GM18526 (cell line): Measurements from ENCODE around the gene CCK.

Source experiments
- POLR2A ChIP-seq: IDR thresholded peaks from 3 replicates; pipeline ENCODE4 v1.6.1; 2011; ENCODE audit not compliant: insufficient read length; ENCODE audit errors: extremely low read depth

The CCK gene

GRCh38 chr3:42275217-42275616 is 9.2 kb upstream of the CCK start:
- no peak for TF ChIP-seq POLR2A

- no peak for TF ChIP-seq POLR2A
Observed at GRCh38 chr3:42274266-42274665, 8.3 kb upstream of the CCK start.

GRCh38 chr3:42273361-42273760 is 7.4 kb upstream of the CCK start:
- no peak for TF ChIP-seq POLR2A

GRCh38 chr3:42271786-42272185 is 5.8 kb upstream of the CCK start:
- TF ChIP-seq POLR2A: no peak

DNA sequence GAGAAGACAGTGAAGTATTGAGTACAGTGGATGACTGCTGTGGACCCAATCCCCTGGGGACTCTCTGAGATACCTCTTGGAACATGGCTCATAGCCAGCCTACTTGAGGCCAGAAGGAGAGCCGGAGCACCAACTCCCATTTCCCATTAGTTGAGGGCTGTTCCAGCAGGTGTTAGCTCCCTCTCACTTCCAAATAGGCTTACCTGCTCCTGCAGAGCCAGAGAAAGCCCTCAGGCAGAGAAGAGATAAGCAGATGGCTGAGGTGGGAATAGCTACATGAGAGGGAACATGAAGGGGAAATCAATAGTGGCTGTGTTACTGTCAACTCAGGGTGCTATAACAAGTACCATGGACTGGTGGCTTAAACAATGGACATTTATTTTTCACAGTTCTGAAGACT is 4.6 kb upstream of the CCK start:
- no peak for TF ChIP-seq POLR2A

GRCh38 chr3:42269647-42270046 is 3.7 kb upstream of the CCK start:
- TF ChIP-seq POLR2A: no peak

DNA sequence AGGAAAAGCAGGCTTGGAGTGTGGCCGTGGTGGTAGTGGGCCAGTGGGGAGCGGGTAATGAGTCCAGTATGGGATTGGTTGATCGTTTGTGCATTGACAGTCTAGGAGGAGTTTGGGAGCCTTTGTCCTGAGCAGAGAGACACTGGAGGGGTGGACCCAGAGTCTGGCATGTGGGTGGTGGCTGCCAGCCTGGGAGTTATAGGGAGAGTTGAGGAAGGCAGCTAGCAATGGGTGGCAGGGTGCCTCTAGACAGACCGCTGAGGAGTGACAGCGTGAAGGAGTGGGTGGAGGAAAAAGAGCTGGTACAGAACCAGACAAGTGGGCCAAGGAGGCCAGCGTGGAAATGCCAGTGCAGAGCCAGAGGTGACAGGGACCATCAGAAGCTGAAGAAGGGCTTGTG is 1.9 kb upstream of the CCK start:
- no peak for TF ChIP-seq POLR2A

DNA sequence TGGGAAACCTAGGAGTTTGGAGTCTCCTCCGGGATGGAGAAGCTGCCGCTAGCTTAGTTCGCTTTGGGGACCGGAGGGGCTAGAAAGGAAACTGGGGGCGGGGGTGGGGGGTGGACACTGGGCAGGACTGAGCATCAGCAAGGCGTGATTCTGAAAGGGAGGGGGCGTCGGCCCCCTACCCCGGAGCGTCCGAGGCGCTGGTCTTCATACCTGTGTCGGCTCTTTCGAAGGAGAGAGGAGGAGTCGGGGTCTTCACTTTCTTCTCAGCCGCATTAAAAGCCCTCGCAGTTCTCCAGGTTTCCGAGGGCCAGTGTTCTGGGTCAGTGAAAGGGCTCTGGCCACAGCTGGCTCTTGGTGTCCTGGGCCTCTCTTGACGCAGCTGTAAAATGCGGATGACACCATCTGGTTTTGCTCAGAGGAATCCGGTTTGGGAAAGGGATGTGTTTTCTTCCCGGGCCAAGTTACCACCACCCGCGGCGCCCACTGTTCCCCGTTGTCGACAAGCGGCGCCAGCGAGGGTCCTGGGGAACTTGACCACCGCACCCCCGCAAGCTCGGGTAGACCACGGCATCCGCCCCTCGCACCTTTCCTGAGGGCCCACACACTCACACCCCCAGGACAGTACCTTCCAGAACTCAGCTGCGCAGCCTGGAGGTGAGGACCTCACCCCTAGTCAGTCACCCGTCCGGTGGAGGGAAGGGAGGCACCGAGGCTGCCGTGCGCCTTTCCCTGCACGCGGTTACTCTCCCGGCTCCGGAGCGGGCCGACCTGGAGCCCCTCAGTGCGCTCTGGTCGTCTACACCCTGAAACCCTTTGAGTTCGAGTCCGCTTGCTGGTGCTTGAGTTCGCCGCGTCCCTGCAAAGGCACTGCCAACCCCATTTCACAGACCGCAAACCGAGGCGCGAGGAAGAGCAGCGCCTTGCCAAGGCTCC is 660 bp downstream of the CCK start:
- TF ChIP-seq POLR2A: no peak

DNA sequence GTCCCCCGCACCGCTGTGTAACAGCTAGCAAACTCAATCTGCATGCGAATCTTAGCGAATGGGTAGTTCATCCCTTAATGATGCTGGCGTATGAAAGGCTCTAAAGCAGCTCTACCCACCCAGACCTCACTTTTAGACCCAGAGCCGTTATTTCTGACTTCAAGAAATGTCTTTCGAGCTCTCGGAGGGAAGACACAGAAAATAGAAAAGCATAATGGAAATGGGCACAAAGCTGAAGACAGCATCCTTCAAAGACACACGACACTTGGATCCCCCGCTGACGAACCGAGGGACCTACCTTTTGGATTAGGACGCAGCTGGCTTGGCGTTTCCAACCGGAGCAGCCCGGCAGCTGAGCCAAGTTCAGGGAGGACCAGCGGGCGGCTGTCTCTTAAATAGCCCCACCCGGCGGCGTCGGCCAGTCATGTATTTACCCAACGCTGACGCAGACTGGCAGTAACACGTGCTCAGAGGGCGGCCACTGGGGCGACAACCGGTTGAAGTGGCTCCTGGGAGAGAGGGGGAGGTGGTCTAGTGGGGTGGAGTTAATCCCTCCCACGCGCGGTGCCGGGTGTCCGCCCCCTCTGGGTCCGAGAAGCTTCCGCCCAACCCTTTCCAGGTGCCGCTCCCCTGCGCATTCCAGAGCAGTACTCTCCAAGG is 1.5 kb downstream of the CCK start:
- no peak for TF ChIP-seq POLR2A

GRCh38 chr3:42263354-42264346 is 2.3 kb downstream of the CCK start:
- no peak for TF ChIP-seq POLR2A

DNA sequence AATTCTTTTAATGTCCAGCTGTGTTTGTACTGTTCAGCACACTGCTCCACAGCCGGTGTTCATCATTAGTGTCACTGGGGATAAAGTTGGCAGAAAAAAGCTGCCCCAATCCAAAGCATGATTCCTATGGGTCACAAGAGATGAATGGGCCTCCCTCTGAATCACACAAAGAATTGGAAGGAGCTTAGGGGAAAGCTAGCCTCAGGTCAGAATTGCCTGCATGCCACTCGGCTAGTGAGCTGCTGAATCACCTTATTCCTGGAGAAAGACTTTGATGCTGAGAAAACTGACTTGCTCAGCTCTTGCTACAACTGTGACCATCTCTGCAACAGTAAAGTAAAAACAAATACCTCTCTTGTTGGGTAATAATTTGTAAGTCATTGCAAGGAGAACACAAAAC is 3.5 kb downstream of the CCK start:
- no peak for TF ChIP-seq POLR2A

- TF ChIP-seq POLR2A: no peak
Observed at GRCh38 chr3:42257007-42257406, 9.0 kb downstream of the CCK start.

DNA sequence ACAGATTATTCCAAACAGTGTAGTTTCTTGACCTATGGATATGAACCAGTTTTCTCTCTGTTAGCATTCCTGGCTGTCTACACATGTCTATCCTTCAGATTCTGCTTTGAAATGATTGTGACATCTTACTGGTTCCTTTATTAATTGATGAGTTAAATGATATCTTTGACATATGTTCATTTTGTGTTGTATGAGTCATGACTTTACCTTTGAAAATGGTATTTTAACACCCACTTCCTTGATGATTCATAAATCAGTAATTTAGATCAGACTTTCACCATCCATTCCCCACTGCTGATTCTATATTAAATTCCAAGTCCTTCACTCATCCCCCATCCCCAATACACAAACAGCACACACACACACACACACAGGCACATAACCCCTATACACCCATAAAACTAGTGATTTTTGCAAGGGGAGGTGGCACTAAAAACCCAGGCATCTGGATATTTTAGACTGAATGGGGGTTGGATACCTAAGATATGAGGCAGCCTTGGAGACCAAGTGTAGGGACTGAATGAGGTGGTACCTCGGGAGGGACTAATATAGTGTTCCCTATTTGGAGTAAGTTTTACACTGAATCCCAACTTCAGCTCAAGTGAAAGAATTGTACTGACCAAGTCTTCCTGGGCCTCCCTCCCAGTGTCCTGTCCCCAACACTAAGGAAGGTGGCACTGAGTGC is 9.7 kb downstream of the CCK start:
- no peak for TF ChIP-seq POLR2A

DNA sequence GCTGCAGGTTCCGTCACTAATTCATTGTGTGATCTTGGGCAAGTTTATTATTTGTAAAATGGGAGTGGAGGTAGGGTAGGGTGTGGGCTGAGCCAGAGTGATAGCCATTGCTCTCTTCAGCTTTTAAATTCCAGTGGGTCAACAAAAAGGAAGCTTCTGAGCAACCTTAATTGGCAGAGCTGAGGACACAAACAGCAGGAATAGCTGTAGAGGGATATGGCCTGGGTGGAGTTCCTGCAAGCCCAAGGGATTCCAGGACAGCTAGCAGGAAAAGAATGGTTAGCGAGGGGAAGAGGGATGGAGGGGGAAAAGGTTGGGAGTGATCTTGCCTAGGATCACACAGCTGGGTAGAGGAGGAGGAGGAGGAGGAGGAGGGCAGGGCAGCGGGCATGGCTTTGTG is 11.4 kb downstream of the CCK start:
- no peak for TF ChIP-seq POLR2A

GRCh38 chr3:42250761-42251160 is 15.2 kb downstream of the CCK start:
- no peak for TF ChIP-seq POLR2A

DNA sequence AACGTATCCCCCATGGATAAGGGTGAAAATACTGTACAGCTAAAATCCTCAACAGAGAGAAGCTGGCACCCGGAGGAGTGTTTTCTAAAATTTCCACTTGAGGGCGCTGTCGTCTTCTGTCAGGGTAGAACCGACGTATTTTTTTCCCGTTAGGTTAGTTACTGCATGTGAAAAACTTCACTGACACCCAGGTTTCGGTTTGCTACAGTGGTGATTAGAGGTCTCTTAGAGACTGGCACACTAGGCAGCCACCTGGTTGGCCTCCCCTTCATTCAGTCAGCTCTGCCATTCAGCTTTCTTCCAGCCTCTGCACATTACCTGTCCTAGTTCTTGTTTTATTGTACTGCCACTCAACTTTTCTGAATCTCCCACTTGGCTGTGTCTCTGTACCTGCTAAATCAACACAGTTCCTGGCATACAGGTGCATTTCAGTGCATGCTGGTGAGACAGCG is 18.4 kb downstream of the CCK start:
- TF ChIP-seq POLR2A: no peak
